Cardiac septum (tissue), 1 donor: ENCODE data around the gene XYLT1. TPM values are rescaled to one million over a fixed set of nuclear protein-coding genes. Genes with fewer than 3 reads are reported as not detected.

Source experiments
- DNase-seq: peaks from one replicate; pipeline ENCODE4 v3.0.0-alpha.2; 2020; ENCODE audit warnings: low spot score
- intact Hi-C: fragments of 100-400 bp; cut with DNase I; formaldehyde crosslinking; loops from one replicate; pipeline ENCODE4 v1.14.0; 2022
- total RNA-seq: library from RNA; stranded (reverse); fragmentation: NEBNext Ultra II Directional; extraction: Animal tissue kit (Norgen Biotek cat#: 25700); gene quantifications from one replicate; pipeline ENCODE4 v1.2.1, GENCODE V29; 2021
- donor health status: DM: no; HTN: no; CAD: no.

Gene XYLT1
- total RNA-seq, 1 donor from 2014 or later, result 2.9 TPM

- no peak for DNase-seq
- intact Hi-C loops, result no loop called here
Measured at GRCh38 chr16:17170435-17170834, 300.3 kb downstream of the XYLT1 start.

- DNase-seq, result no peak
- intact Hi-C loops, result no loop called here
Measured at GRCh38 chr16:17168181-17168580, 302.6 kb downstream of the XYLT1 start.

GRCh38 chr16:17166095-17166494, 304.7 kb downstream of the XYLT1 start:
- intact Hi-C loops, result no loop called here
- no peak for DNase-seq

- DNase-seq, result no peak
- intact Hi-C loops, result no loop called here
Measured at GRCh38 chr16:17162560-17162959, 308.2 kb downstream of the XYLT1 start.

GRCh38 chr16:17160920-17161431, 309.8 kb downstream of the XYLT1 start:
- no peak for DNase-seq
- intact Hi-C loops, result no loop called here

GRCh38 chr16:17160285-17160853, 310.4 kb downstream of the XYLT1 start:
- intact Hi-C loops, result no loop called here

GRCh38 chr16:17159617-17160016, 311.1 kb downstream of the XYLT1 start:
- DNase-seq, result no peak
- intact Hi-C loops, result no loop called here

More at GRCh38 chr16:17160285-17160853, 310.4 kb downstream of the XYLT1 start:
- no peak for DNase-seq

- no peak for DNase-seq
- intact Hi-C loops, result no loop called here
Measured at GRCh38 chr16:17155936-17156335, 314.8 kb downstream of the XYLT1 start.

- intact Hi-C loops, result no loop called here
- DNase-seq, result no peak
Measured at GRCh38 chr16:17155485-17155884, 315.3 kb downstream of the XYLT1 start.

GRCh38 chr16:17154981-17155380, 315.8 kb downstream of the XYLT1 start:
- no peak for DNase-seq
- intact Hi-C loops, result no loop called here

GRCh38 chr16:17152311-17152710, 318.4 kb downstream of the XYLT1 start:
- DNase-seq, result no peak
- intact Hi-C loops, result no loop called here

- DNase-seq, result no peak
- intact Hi-C loops, result no loop called here
Measured at GRCh38 chr16:17151335-17151734, 319.4 kb downstream of the XYLT1 start.

GRCh38 chr16:17149904-17150483, 320.8 kb downstream of the XYLT1 start:
- no peak for DNase-seq
- intact Hi-C loops, result no loop called here

- no peak for DNase-seq
- intact Hi-C loops, result no loop called here
Measured at GRCh38 chr16:17147942-17148341, 322.8 kb downstream of the XYLT1 start.

GRCh38 chr16:17145029-17145428, 325.7 kb downstream of the XYLT1 start:
- intact Hi-C loops, result no loop called here
- no peak for DNase-seq

GRCh38 chr16:17144431-17144830, 326.3 kb downstream of the XYLT1 start:
- intact Hi-C loops, result no loop called here
- DNase-seq, result no peak

- intact Hi-C loops, result no loop called here
- DNase-seq, result no peak
Measured at GRCh38 chr16:17143546-17144419, 327.0 kb downstream of the XYLT1 start.

- DNase-seq, result no peak
- intact Hi-C loops, result no loop called here
Measured at GRCh38 chr16:17138801-17139200, 332.0 kb downstream of the XYLT1 start.

- DNase-seq, result no peak
- intact Hi-C loops, result no loop called here
Measured at GRCh38 chr16:17135439-17135838, 335.3 kb downstream of the XYLT1 start.

GRCh38 chr16:17134586-17134985, 336.2 kb downstream of the XYLT1 start:
- intact Hi-C loops, result no loop called here
- no peak for DNase-seq

- no peak for DNase-seq
- intact Hi-C loops, result no loop called here
Measured at GRCh38 chr16:17133851-17134250, 336.9 kb downstream of the XYLT1 start.
